ENCODE results near the gene OR11G2. TPM values are rescaled to one million over a fixed set of nuclear protein-coding genes. Genes with fewer than 3 reads are reported as not detected.

Gene OR11G2
- total and polyA plus RNA-seq, 2 donors (not counting 3 experiments of a cell fraction or from before 2014, with no cell fraction given), result not detected

DNA sequence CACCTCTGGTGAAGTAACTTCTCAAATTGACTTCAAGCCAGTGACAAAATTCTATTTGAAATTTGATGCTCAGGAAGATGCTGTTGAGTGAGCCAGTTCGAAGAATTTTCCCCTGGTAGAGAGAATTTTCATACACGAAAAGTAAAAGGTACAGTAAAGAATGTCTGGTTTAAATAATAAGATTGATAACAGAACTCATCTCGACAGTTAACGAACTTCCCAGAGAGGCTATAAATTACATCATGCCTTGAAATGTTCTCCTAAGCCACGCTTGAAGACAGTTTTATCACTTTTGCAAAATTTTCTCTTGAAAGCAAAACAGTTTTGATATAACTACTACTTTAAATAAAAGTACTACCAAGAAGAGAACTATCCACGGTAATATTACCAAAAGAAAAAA is 14.4 kb upstream of the OR11G2 start:
- ChIA-PET POLR2A (no interaction called here), CTCF (no interaction called here)
- no peak for DNase-seq (ENCODE audit: low read depth, low spot score)
- H3K9ac ChIP-seq (replicated peaks; ENCODE audit: extremely low read depth, insufficient read depth, low read length), result no peak overlapping the region
- dilution Hi-C loops (cut with MboI; ENCODE audit: extremely low pct_ligation_motif_present, low sequenced_read_pairs), result no loop called here
- no TSS peak for BruUV-seq (replicated peaks)
- H3K36me3 ChIP-seq (ENCODE audit: control insufficient read depth in 2 of 2, extremely low read depth in 1 of 2, insufficient read depth in 2 of 2, low read length in 2 of 2), result no peaks in the 10 kb centered on the region
- no peaks in the 10 kb centered on the region for H3K27me3 ChIP-seq (ENCODE audit: control insufficient read depth in 2 of 2, insufficient read depth in 2 of 2, low read length in 2 of 2)
- no peaks in the 10 kb centered on the region for H3K9me1 ChIP-seq (replicated peaks; ENCODE audit: control insufficient read depth, extremely low read depth, insufficient read depth, low read length)
- no peak overlapping the region for H2AFZ ChIP-seq (ENCODE audit: low read depth, low read length)
- H3K4me3 ChIP-seq (replicated peaks in 1 of 3; ENCODE audit: insufficient read depth in 1 of 3, low read depth in 1 of 3, low read length in 3 of 3), result no peak overlapping the region
- no peaks in the 10 kb centered on the region for H3K79me2 ChIP-seq (ENCODE audit: control insufficient read depth, insufficient read depth, low read length)
- TF ChIP-seq POLR2AphosphoS5 (IDR thresholded peaks at IDR 0.05; ENCODE audit: insufficient read depth, low read depth, low read length) (no peak), FOS (IDR thresholded peaks at IDR 0.05; ENCODE audit: borderline replicate concordance, insufficient read depth, low read length) (no peak), CTCF (IDR thresholded peaks at IDR 0.05; ENCODE audit: extremely low read depth in 1 of 2, insufficient read depth in 1 of 2, low read depth in 1 of 2, low read length in 2 of 2) (no peak)
- no peaks in the 10 kb centered on the region for H3K4me1 ChIP-seq (ENCODE audit: control insufficient read depth, extremely low read depth, insufficient read depth, low read length)
- peaks cover 3% of the 10 kb centered on the region for H3K9me3 ChIP-seq (replicated peaks; ENCODE audit: control insufficient read depth, insufficient read depth, low read length)
- FAIRE-seq, result no peak
- no peaks in the 10 kb centered on the region for H4K20me1 ChIP-seq (replicated peaks; ENCODE audit: control insufficient read depth, extremely low read depth, insufficient read depth, low read length)
- H3K27ac ChIP-seq (ENCODE audit: insufficient read depth, low read depth, low read length), result no peak overlapping the region
- no peak overlapping the region for H3K4me2 ChIP-seq (ENCODE audit: insufficient read depth, low read length)
- intact Hi-C loops (cut with micrococcal nuclease), result no loop called here

DNA sequence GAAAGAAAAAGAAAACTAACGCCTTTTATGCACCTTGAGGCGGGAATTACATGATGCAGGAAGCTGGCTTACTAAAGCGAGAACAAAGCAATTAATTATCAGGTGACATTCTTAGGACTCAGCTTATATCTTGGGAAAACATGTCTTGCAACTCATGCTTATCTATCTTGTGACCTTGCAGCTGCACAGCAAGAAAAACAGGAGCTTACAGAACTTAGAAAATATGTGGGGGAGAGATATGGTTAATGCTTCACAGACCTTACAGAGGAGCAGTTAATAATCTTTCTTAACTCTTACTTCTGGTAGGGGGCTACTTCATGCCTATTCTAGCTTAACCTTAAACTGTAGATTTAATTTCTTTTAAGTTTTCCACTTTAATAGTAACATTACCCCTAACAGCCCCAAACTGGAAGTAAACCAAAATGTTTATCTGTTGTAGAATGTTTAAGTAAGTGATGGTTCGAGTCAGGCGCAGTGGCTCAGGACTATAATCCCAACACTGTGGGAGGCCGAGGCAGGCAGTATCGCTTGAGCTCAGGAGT is 13.2 kb upstream of the OR11G2 start:
- DNase-seq (ENCODE audit: low read depth, low spot score) (no peak), FAIRE-seq (no peak)
- Histone ChIP-seq H4K20me1 (replicated peaks; ENCODE audit: control insufficient read depth, extremely low read depth, insufficient read depth, low read length) (no peaks in the 10 kb centered on the region), H3K27me3 (ENCODE audit: control insufficient read depth in 2 of 2, insufficient read depth in 2 of 2, low read length in 2 of 2) (no peaks in the 10 kb centered on the region), H3K36me3 (ENCODE audit: control insufficient read depth in 2 of 2, extremely low read depth in 1 of 2, insufficient read depth in 2 of 2, low read length in 2 of 2) (no peaks in the 10 kb centered on the region), H2AFZ (ENCODE audit: low read depth, low read length) (no peak overlapping the region), H3K4me1 (ENCODE audit: control insufficient read depth, extremely low read depth, insufficient read depth, low read length) (no peaks in the 10 kb centered on the region), H3K79me2 (ENCODE audit: control insufficient read depth, insufficient read depth, low read length) (no peaks in the 10 kb centered on the region), H3K27ac (ENCODE audit: insufficient read depth, low read depth, low read length) (no peak overlapping the region), H3K9me3 (replicated peaks; ENCODE audit: control insufficient read depth, insufficient read depth, low read length) (peaks cover 3% of the 10 kb centered on the region), H3K4me3 (replicated peaks in 1 of 3; ENCODE audit: insufficient read depth in 1 of 3, low read depth in 1 of 3, low read length in 3 of 3) (no peak overlapping the region), H3K9ac (replicated peaks; ENCODE audit: extremely low read depth, insufficient read depth, low read length) (no peak overlapping the region), H3K4me2 (ENCODE audit: insufficient read depth, low read length) (no peak overlapping the region), H3K9me1 (replicated peaks; ENCODE audit: control insufficient read depth, extremely low read depth, insufficient read depth, low read length) (no peaks in the 10 kb centered on the region)
- TF ChIP-seq FOS (IDR thresholded peaks at IDR 0.05; ENCODE audit: borderline replicate concordance, insufficient read depth, low read length) (no peak), CTCF (IDR thresholded peaks at IDR 0.05; ENCODE audit: extremely low read depth in 1 of 2, insufficient read depth in 1 of 2, low read depth in 1 of 2, low read length in 2 of 2) (no peak), MAX (IDR thresholded peaks at IDR 0.05; ENCODE audit: insufficient read depth, insufficient read length) (no peak), EZH2 (IDR thresholded peaks at IDR 0.05; ENCODE audit: borderline replicate concordance, low read depth, low read length, severe bottlenecking) (no peak), MYC (IDR thresholded peaks at IDR 0.05; ENCODE audit: low read depth, low read length) (no peak), GATA2 (IDR thresholded peaks at IDR 0.05; ENCODE audit: insufficient read depth, insufficient read length, low read depth, low read length) (no peak), POLR2A (IDR thresholded peaks at IDR 0.05; ENCODE audit: low read depth, low read length) (no peak), POLR2AphosphoS5 (IDR thresholded peaks at IDR 0.05; ENCODE audit: insufficient read depth, low read depth, low read length) (no peak), JUN (IDR thresholded peaks at IDR 0.05; ENCODE audit: borderline replicate concordance, insufficient read depth, insufficient read length, low read depth) (no peak)
- ChIA-PET CTCF (no interaction called here), POLR2A (no interaction called here)
- BruUV-seq (replicated peaks), result no TSS peak
- intact Hi-C loops (cut with micrococcal nuclease), result no loop called here
- dilution Hi-C loops (cut with MboI; ENCODE audit: extremely low pct_ligation_motif_present, low sequenced_read_pairs), result no loop called here
